ENCODE results near the gene TNFAIP3. TPM values are rescaled to one million over a fixed set of nuclear protein-coding genes. Genes with fewer than 3 reads are reported as not detected.

The TNFAIP3 gene
- total and polyA plus RNA-seq, 2 of the 4 experiments (the other 2 are of a cell fraction) = 5.0 to 14.2 TPM

GRCh38 chr6:137878486-137879285, 11.6 kb downstream of the TNFAIP3 start:
- H2AK9ac ChIP-seq (replicated peaks; ENCODE audit: low read depth, low read length, poor library complexity) = no peak overlapping the region
- BruUV-seq (replicated peaks) = no TSS peak
- H3K9me1 ChIP-seq (ENCODE audit: insufficient read depth, low read length) = peaks cover 6% of the 10 kb centered on the region; the same call in 1 of the 2 replicates
- H3K27ac ChIP-seq (ENCODE audit: insufficient read depth, low read length) = no peak overlapping the region
- H4K8ac ChIP-seq (ENCODE audit: low read depth in 2 of 2, low read length in 2 of 2) = no peak overlapping the region
- in situ Hi-C loops (cut with MboI; ENCODE audit: low sequenced_read_pairs) (loop anchor here (5.0 kb wide), 1 partner anchor 64 kb away; no protein-coding TSS in a partner anchor), intact Hi-C loops (cut with micrococcal nuclease) (no loop called here), dilution Hi-C loops (cut with HindIII; ENCODE audit: low sequenced_read_pairs, unreplicated experiment) (no loop called here)
- ATAC-seq (ENCODE audit: low read depth) (no peak), DNase-seq (no peak)
- no peak overlapping the region for H3K4me3 ChIP-seq (ENCODE audit: insufficient read depth, low read depth, low read length)
- H2BK20ac ChIP-seq (ENCODE audit: low read depth, low read length) = no peak overlapping the region
- no peak overlapping the region for H3K14ac ChIP-seq (replicated peaks; ENCODE audit: low read depth, low read length)
- peak overlapping the region; percentile 1 for H2AFZ ChIP-seq (replicated peaks; ENCODE audit: low read length, poor library complexity)
- no peak overlapping the region for H3K9ac ChIP-seq (ENCODE audit: low read depth, low read length)
- H3K4ac ChIP-seq (ENCODE audit: low read depth, low read length) = no peak overlapping the region
- H4K5ac ChIP-seq (ENCODE audit: low read depth, low read length) = no peak overlapping the region
- POLR2A ChIA-PET (ENCODE audit: unreplicated experiment) = no interaction called here
- no peak overlapping the region for H3K4me2 ChIP-seq (ENCODE audit: low read depth, low read length)
- H2BK5ac ChIP-seq (ENCODE audit: low read depth, low read length, poor library complexity, severe bottlenecking) = no peak overlapping the region
- H3K79me1 ChIP-seq (ENCODE audit: low read depth in 1 of 2, low read length in 2 of 2) = peaks cover 7 to 8% of the 10 kb centered on the region in 2 experiments
- CTCF ChIA-PET = no interaction called here
- peaks cover 62% of the 10 kb centered on the region for H3K36me3 ChIP-seq (ENCODE audit: control insufficient read depth, insufficient read depth, low read length)
- no peak overlapping the region for H3K56ac ChIP-seq (ENCODE audit: extremely low read depth, insufficient read depth, low read length)
- H4K20me1 ChIP-seq (ENCODE audit: insufficient read depth, low read length) = no peaks in the 10 kb centered on the region
- no peak overlapping the region for H2BK15ac ChIP-seq (ENCODE audit: low read depth, low read length)
- WGBS, 2 experiments (ENCODE audit: extremely low coverage in 2 of 2, insufficient read length in 1 of 2) = 70% methylated on average over 12 of the region's 33 CpGs; no CpG with 5 or more reads in 1 of the 2 experiments
- H4K91ac ChIP-seq (ENCODE audit: insufficient read depth, low read depth, low read length) = no peak overlapping the region
- H2AK5ac ChIP-seq (ENCODE audit: low read depth, low read length) = no peak overlapping the region
- H3K9me3 ChIP-seq (ENCODE audit: control insufficient read depth, insufficient read depth, low read length) = no peaks in the 10 kb centered on the region
- no peak overlapping the region for H3K18ac ChIP-seq (ENCODE audit: low read depth, low read length)
- H3K4me1 ChIP-seq (ENCODE audit: control insufficient read depth, insufficient read depth, low read length) = peaks cover 6% of the 10 kb centered on the region
- H3K27me3 ChIP-seq (ENCODE audit: control insufficient read depth, insufficient read depth, low read length) = no peaks in the 10 kb centered on the region
- TF ChIP-seq MAZ (IDR thresholded peaks at IDR 0.05; ENCODE audit: borderline replicate concordance, low read depth, low read length) = no peak
- TF ChIP-seq MAFK (IDR thresholded peaks at IDR 0.05; ENCODE audit: low read depth, low read length) = no peak
- no peak for TF ChIP-seq BHLHE40 (IDR thresholded peaks at IDR 0.05; ENCODE audit: low read depth, low read length)
- no peak overlapping the region for H2BK120ac ChIP-seq (ENCODE audit: low read depth, low read length)
- no peak overlapping the region for H3K23ac ChIP-seq (ENCODE audit: low read depth, low read length)
